ENCODE measurements around the gene SLC25A52.

DNA sequence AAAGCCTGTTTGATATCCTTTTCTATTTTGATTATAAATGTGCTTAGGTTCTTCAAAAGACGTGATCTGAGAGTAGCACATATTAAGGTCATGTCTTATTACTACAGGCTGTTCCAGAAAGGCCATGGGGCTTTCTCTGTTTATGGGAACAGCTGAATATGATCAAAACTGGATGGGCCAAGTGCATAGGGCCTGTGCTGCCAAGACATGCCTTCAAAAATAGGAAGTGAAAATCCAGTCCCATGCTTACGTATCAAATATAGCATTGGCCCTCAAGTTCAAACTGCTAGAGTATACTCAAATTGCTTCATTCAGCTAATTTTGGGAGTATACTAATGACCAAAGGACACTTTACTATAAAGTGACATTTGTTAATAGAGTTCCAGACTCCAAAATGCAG is 24.1 kb downstream of the SLC25A52 start:
- TF ChIP-seq, protein P1, sequence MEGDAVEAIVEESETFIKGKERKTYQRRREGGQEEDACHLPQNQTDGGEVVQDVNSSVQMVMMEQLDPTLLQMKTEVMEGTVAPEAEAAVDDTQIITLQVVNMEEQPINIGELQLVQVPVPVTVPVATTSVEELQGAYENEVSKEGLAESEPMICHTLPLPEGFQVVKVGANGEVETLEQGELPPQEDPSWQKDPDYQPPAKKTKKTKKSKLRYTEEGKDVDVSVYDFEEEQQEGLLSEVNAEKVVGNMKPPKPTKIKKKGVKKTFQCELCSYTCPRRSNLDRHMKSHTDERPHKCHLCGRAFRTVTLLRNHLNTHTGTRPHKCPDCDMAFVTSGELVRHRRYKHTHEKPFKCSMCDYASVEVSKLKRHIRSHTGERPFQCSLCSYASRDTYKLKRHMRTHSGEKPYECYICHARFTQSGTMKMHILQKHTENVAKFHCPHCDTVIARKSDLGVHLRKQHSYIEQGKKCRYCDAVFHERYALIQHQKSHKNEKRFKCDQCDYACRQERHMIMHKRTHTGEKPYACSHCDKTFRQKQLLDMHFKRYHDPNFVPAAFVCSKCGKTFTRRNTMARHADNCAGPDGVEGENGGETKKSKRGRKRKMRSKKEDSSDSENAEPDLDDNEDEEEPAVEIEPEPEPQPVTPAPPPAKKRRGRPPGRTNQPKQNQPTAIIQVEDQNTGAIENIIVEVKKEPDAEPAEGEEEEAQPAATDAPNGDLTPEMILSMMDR (IDR thresholded peaks at IDR 0.05; ENCODE audit: low read length), result no peak
- TF ChIP-seq EZH2 (IDR thresholded peaks at IDR 0.05; ENCODE audit: borderline replicate concordance, low read length), result no peak
